Amygdala (tissue), 56 donors: Measurements from ENCODE around the gene KRTAP3-2.
A peak's percentile ranks its signal among the peaks of the same experiment; 100 is the strongest.
"Not testable (repeated sequence)": the region's sequence is repeated elsewhere in the genome, so short reads cannot be mapped to it uniquely, and the experiment has no call there.

Experiments used
- DNase-seq, 56 donors: peaks; one replicate each; lab custom pipeline; 2025; lab: John Stamatoyannopoulos, UW

The KRTAP3-2 gene

GRCh38 chr17:40999563-40999962, at the start of gene KRTAP3-2:
Gene KRTAP3-2, minus strand, starts transcription at chr17:40999906. Its CDS starts 53 bp downstream, at chr17:40999853.
- DNase-seq, result peak in 2 of 56 donors; percentile 0 to 3

- DNase-seq, result no peak
Measured at GRCh38 chr17:41049110-41049509, 49.4 kb upstream of the KRTAP3-2 start.

DNA sequence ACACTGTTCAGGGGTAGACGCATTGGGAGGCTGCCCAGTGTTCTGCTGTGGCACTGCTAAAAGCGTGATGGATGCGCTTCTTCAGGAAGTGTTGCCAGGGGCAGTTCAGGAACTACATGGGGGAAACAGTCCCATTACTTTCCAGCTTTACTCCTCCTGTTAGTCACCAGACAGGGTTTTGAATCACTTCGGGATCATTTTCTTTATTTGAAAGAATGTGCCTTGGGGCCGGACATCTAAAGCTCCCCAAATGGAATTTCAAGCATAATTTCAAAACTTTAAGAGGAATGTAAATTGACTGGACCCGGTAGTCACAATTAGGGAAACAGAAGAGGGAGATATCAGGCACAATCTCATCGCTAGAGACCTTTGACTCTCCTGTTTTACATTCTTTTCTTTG, 48.7 kb upstream of the KRTAP3-2 start:
- DNase-seq, result no peak

DNA sequence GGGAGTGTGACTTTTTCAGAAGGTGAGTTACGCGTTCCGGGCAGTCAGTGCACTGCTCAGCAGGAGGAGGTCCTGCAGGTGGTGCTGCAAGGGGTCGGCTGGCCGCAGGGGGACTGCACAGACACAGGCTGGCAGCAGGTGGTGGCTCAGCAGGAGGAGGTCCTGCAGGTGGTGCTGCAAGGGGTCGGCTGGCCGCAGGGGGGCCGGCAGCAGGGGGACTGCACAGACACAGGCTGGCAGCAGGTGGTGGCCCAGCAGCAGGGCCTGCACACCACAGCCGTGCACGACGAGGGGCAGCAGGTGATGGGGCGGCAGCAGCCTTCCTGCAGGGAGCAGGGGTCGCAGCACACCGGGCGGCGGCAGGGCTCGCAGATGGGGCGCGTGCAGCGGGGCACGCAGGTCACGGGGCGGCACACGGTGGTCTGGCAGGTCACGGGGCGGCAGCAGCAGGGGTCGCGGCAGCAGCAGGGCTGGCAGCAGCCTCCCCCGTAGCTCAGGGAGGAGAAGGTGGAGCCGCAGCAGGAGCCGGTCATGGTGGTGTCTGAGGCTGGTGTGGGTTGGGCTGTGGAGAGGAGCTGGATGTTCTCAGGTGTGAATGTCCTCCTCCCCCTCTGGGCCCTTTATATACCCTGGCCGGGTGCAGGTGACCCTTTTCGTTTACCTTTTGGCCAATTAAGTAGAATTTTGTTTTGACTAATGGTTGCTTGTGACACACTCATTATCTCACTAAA, 47.2 kb upstream of the KRTAP3-2 start, which contains the start of gene KRTAP2-1:
Gene KRTAP2-1 (minus strand): TSS at position 582 of the 731 bp plus-strand sequence. CDS start 49 bp downstream, at position 533.
- not testable (repeated sequence) for DNase-seq

GRCh38 chr17:41042953-41043352, 43.2 kb upstream of the KRTAP3-2 start:
- no peak for DNase-seq

- not testable (repeated sequence) for DNase-seq
Measured at GRCh38 chr17:41040783-41041571, 41.3 kb upstream of the KRTAP3-2 start, which contains the start of gene KRTAP1-1. Gene KRTAP1-1, minus strand, starts transcription at chr17:41041450. Its CDS starts 53 bp downstream, at chr17:41041397.

DNA sequence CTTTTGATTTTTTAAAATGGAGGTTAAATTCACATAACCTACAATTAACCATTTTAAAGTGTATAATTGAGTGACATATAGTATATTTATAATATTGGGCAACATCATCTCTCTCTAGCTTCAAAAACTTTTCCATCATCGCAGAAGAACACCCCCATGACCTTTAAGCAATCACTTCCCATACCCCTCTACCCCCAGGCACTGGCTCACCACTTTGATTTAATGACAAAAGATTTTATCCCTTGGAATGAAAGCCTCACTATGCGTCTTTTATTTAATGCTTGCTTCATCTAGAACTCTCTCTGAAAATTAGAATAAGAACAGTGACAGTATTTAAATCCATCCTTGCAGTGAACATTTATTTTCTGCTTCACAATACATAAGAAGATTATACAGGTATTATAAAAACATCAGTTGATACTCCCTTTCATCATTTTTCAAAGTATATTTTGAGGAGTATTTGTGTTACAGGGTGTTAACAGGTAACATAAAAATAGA, 38.2 kb upstream of the KRTAP3-2 start:
- no peak for DNase-seq

GRCh38 chr17:41034346-41034935, 34.7 kb upstream of the KRTAP3-2 start, which contains the start of gene KRTAP1-3:
Gene KRTAP1-3, minus strand, starts transcription at chr17:41034874. Its CDS starts 53 bp downstream, at chr17:41034821.
- not testable (repeated sequence) for DNase-seq

- no peak for DNase-seq
Measured at GRCh38 chr17:41029633-41030245, 30.0 kb upstream of the KRTAP3-2 start, which contains the start of gene KRTAP1-4. Gene KRTAP1-4, minus strand, starts transcription at chr17:41030195. Its CDS starts 117 bp downstream, at chr17:41030078.

DNA sequence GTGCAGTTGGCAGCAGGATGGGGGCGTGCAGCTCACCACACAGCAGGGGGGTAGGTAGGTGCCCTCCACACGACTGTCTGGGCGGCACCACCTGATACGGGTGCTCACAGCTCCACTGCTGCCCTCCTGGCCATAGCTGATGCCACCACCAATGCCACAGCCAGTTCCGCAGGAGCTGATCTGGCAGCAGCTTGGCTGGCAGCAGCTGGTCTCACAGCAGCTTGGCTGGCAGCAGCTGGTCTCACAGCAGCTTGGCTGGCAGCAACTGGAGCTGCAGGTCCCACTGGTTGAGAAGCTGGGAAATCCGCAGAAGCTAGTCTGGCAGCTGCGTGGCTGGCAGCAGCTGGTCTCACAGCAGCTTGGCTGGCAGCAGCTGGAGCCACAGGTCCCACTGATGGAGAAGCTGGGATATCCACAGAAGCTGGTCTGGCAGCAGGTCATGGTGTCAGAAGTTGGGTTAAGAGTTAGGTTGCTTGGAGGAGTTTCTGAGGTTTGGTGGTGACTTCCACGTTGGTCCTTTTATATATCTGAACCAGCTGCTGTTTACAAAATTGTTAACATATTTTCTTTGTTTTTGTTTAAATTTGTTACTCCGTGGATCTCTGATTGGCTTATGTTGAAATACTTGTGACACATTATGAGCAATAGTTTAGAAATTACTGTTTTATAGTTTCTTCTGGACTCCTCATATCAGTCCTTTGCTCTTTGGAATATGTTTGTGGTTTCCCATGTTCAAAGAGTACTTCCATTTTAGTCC, 27.2 kb upstream of the KRTAP3-2 start, which contains the start of gene KRTAP1-5:
Gene KRTAP1-5 (minus strand): TSS at position 494 of the 757 bp plus-strand sequence. CDS start 53 bp downstream, at position 441.
- DNase-seq, result no peak

DNA sequence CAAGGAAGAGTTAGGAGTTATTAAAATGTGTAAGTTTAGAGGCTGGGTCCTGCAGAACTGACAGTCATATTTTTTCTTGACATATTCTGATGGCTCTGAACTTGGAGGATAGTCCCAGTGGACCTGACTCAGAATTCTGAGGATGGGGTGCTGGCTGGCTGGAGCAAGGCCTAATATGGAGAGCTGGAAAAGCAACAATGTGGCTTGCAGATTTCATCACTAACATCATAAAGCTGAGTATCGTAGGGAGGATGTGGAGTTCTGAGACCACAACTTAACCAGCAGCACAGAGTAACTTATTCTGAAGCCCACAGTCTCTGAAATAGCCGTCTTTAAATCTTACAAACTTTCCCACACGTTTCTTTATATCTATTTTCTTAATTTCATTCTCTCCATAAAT, 25.0 kb upstream of the KRTAP3-2 start:
- no peak for DNase-seq

DNA sequence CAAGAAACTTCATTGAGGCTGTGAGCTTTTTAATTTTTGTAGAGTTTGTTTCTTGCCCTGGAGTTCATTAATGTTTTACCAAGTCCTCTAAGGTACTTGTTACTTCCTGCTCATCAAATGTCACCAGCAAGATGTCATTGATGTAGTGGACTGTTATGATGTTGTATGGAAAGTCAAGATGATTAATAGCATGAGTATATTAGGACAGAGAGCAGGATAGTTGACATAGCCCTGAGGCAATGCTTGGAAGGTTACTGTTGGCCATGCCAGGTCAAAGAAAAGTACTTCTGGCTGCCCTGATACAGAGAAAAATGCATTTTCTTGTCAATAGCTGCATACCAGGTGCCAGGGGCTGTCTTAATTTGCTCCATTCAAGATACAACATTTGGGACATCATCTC, 20.6 kb upstream of the KRTAP3-2 start:
- DNase-seq, result no peak

DNA sequence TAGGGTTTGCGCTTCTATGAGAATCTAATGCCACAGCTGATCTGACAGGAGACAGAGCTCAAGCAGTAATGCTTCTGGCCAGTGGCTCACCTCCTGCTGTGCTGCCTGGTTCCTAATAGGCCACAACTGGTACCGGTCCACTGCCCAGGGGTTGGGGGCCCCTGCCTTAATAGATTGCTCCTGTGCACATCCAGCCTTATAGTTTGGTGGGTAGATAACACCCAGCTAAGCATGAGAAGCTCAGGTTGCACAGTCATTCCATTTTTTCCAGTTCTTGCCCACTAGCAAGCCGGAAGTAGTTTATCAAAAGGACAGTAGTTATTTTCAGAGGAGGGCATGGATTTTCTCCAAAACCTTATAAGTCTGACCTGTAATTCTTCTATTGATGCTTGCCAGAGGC, 19.7 kb upstream of the KRTAP3-2 start:
- no peak for DNase-seq

DNA sequence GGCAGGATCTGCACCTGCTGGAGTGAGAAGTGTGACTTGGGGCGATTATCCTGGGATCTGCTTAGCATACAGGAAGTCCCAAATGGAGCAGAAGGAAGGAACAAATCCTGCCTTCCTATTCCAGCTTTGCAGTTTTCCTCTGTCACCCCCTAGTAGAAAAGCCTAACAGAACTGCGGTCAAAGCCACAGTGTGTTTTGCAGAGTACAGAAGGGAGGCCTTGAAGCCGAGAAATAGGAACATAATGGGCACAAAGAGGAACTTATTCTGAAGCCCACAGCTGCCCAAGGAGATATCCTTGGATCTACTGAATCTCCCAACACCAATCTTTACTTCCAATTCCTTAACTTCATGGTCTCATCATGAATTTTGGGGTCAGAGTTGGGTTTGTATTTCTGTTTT, 18.8 kb upstream of the KRTAP3-2 start:
- DNase-seq, result no peak

GRCh38 chr17:41016578-41017215, 17.0 kb upstream of the KRTAP3-2 start:
- no peak for DNase-seq

DNA sequence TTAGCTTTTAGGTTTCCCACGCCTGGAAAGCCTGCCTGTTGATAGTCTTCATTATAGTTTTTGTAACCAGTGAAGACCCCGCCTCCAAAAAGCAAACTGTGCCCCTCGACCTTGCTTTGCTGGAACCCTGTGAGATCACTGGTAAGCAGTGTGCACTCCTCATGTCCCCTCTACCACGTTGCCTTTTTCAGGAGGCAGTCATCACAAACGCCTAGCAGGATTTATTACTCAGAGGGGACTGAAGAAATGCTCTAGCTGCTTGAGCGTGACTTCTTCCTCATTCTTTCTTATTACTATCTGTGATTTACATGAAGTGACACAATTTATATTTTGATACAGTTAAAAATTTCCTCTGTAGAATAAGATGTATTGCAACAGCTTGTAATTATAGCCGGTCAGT, 15.7 kb upstream of the KRTAP3-2 start:
- no peak for DNase-seq

- no peak for DNase-seq
Measured at GRCh38 chr17:41013606-41014005, 13.9 kb upstream of the KRTAP3-2 start.

DNA sequence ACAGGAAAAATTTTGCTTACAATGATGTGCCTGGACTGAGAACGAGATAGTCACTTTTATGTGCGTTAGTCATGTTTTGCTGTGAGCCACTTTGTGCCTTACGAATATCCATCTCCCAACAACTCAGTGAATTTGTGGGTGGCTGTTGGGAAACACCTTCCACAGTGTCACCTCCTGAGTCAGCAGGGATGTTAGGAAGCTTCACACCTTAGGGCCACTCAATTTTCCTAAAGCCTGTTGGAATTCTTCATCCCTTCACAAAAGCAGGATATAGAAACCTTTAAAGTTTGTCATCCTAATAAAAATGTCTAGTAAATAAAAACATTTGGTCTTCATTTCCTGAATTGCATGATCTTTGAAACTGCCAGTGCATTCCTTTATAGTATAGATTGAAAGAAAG, 13.5 kb upstream of the KRTAP3-2 start:
- DNase-seq, result no peak
